Activated CD4-positive, CD25-positive, alpha-beta regulatory T cell treated with anti-CD3 and anti-CD28 coated beads, Interleukin-2, amount 50 U/mL, for 16 hours (primary cell): Measurements from ENCODE around the gene INPP5F.
"Not testable (repeated sequence)": the region's sequence is repeated elsewhere in the genome, so short reads cannot be mapped to it uniquely, and the experiment has no call there.

Experiments used
- DNase-seq: peaks from one replicate; pipeline ENCODE4 v3.0.0-alpha.2; 2020; ENCODE audit warnings: low read depth, low spot score

Gene INPP5F

GRCh38 chr10:119706521-119707278, 19.1 kb upstream of the INPP5F start:
- no peak for DNase-seq

- peak; percentile 43 for DNase-seq
These were observed 18.5 kb upstream of the INPP5F start for GRCh38 chr10:119707331-119707730.

GRCh38 chr10:119710935-119711334, 14.9 kb upstream of the INPP5F start:
- not testable (repeated sequence) for DNase-seq

GRCh38 chr10:119713744-119714483, 11.9 kb upstream of the INPP5F start:
- DNase-seq = no peak

- DNase-seq = no peak
These were observed 11.4 kb upstream of the INPP5F start for GRCh38 chr10:119714484-119714816.

GRCh38 chr10:119715628-119716505, 10.0 kb upstream of the INPP5F start:
- DNase-seq = no peak

GRCh38 chr10:119723161-119723560, 2.7 kb upstream of the INPP5F start:
- no peak for DNase-seq

GRCh38 chr10:119723624-119724023, 2.2 kb upstream of the INPP5F start:
- no peak for DNase-seq

- DNase-seq = no peak
These were observed 995 bp upstream of the INPP5F start for GRCh38 chr10:119724593-119725516.

GRCh38 chr10:119725517-119725827, 378 bp upstream of the INPP5F start:
- no peak for DNase-seq

GRCh38 chr10:119726676-119727261, 919 bp downstream of the INPP5F start:
- DNase-seq = no peak

- DNase-seq = no peak
These were observed 2.4 kb downstream of the INPP5F start for GRCh38 chr10:119728172-119728800.

- no peak for DNase-seq
These were observed 8.8 kb downstream of the INPP5F start for GRCh38 chr10:119734396-119735332.

GRCh38 chr10:119735451-119735850, 9.6 kb downstream of the INPP5F start:
- no peak for DNase-seq

- DNase-seq = no peak
These were observed 10.4 kb downstream of the INPP5F start for GRCh38 chr10:119736220-119736619.

- no peak for DNase-seq
These were observed 11.3 kb downstream of the INPP5F start for GRCh38 chr10:119737039-119737663.

- DNase-seq = no peak
These were observed 12.0 kb downstream of the INPP5F start for GRCh38 chr10:119737823-119738222.

- DNase-seq = no peak
These were observed 13.1 kb downstream of the INPP5F start for GRCh38 chr10:119738962-119739361.

GRCh38 chr10:119740096-119740495, 14.2 kb downstream of the INPP5F start:
- DNase-seq = no peak
